Left lobe of liver (tissue), 2 donors: Measurements from ENCODE around the gene MSL3B.

Experiments used
- ATAC-seq: fragments of 200-7000 bp; cut with Tn5 transposase; one replicate; pipeline ENCODE4 v1.9.1; 2020; ENCODE audit warnings: mild to moderate bottlenecking, moderate library complexity
- DNase-seq: peaks from one replicate; pipeline ENCODE4 v3.0.0-alpha.2; 2020; ENCODE audit warnings: low spot score
- donor health status: DM: no; HTN: no; CAD: no; lungs with moderate emphysema.
- donor health status: DM: no; HTN: yes; CAD: no.

The MSL3B gene

GRCh38 chr2:233835230-233836186 lies 32.7 kb downstream of the MSL3B start:
- DNase-seq (peak; percentile 56), ATAC-seq (peak; percentile 67)

GRCh38 chr2:233833345-233833744 lies 34.8 kb downstream of the MSL3B start:
- no peak for ATAC-seq
- peak; percentile 45 for DNase-seq

- peak; percentile 76 for ATAC-seq
- DNase-seq = peak; percentile 47
Observed at GRCh38 chr2:233832869-233833311, 35.3 kb downstream of the MSL3B start.

- ATAC-seq (no peak), DNase-seq (no peak)
Observed at GRCh38 chr2:233832414-233832813, 35.8 kb downstream of the MSL3B start.

GRCh38 chr2:233831861-233832260 lies 36.3 kb downstream of the MSL3B start:
- ATAC-seq (no peak), DNase-seq (peak; percentile 33)

- DNase-seq = peak; percentile 45
Observed at GRCh38 chr2:233831011-233831721, 37.0 kb downstream of the MSL3B start.

GRCh38 chr2:233830111-233830802 lies 37.9 kb downstream of the MSL3B start:
- DNase-seq = peak; percentile 22
- peak; percentile 7 for ATAC-seq

More at GRCh38 chr2:233831011-233831721, 37.0 kb downstream of the MSL3B start:
- no peak for ATAC-seq

GRCh38 chr2:233829193-233830110 lies 38.7 kb downstream of the MSL3B start:
- DNase-seq (peak; percentile 31), ATAC-seq (no peak)

GRCh38 chr2:233828546-233829192 lies 39.5 kb downstream of the MSL3B start:
- ATAC-seq (no peak), DNase-seq (peak; percentile 40)

GRCh38 chr2:233824373-233824772 lies 43.8 kb downstream of the MSL3B start:
- ATAC-seq (no peak), DNase-seq (peak; percentile 19)

- ATAC-seq (peak; percentile 10), DNase-seq (peak; percentile 44)
Observed at GRCh38 chr2:233823731-233824121, 44.5 kb downstream of the MSL3B start.

- peak; percentile 97 for DNase-seq
- peak; percentile 77 for ATAC-seq
Observed at GRCh38 chr2:233822781-233823730, 45.1 kb downstream of the MSL3B start.

GRCh38 chr2:233822101-233822771 lies 46.0 kb downstream of the MSL3B start:
- ATAC-seq (peak; percentile 64), DNase-seq (peak; percentile 89)

GRCh38 chr2:233821709-233822100 lies 46.5 kb downstream of the MSL3B start:
- ATAC-seq = no peak
- DNase-seq = no peak

GRCh38 chr2:233821196-233821595 lies 47.0 kb downstream of the MSL3B start:
- DNase-seq (peak; percentile 22), ATAC-seq (no peak)

GRCh38 chr2:233820774-233821105 lies 47.4 kb downstream of the MSL3B start:
- peak; percentile 29 for DNase-seq

GRCh38 chr2:233819884-233820773 lies 48.1 kb downstream of the MSL3B start:
- DNase-seq = peak; percentile 41
- ATAC-seq = no peak

More at GRCh38 chr2:233820774-233821105, 47.4 kb downstream of the MSL3B start:
- ATAC-seq = no peak
